ENCODE results near the gene PTPRT. TPM values are rescaled to one million over a fixed set of nuclear protein-coding genes. Genes with fewer than 3 reads are reported as not detected.

The PTPRT gene
- total RNA-seq, 1 experiment from 2014 or later: not detected

DNA sequence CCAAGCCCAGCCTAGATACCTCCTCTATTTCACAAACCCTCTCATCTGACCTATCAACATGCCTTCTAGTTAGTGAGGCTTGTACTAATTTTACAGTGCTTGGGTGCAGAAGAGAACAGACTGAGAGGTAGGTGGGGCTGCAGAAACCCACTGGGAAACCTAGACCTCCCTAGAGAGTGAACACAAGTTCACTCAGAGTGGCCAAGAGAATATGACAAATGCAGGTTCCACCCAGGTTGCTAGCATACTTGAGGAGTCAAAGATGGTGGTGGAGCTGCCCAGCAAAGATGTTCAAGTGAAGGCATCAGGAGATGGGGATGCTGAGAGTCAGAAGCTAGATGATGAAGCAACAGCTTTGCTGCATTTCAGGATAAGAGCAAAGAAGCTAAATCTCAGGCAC lies 337.0 kb downstream of the PTPRT start:
- CTCF ChIA-PET: no interaction called here
- DNase-seq (ENCODE audit: low read depth, low spot score): no peak
- POLR2A ChIA-PET: no interaction called here
- ATAC-seq: no peak
- Histone ChIP-seq H3K4me1 (ENCODE audit: control insufficient read depth, insufficient read depth, low read length) (no peaks in the 10 kb centered on the region), H3K36me3 (ENCODE audit: control insufficient read depth, insufficient read depth, low read length) (no peaks in the 10 kb centered on the region), H3K27me3 (ENCODE audit: control insufficient read depth, insufficient read depth, low read length) (no peaks in the 10 kb centered on the region), H3K9me3 (ENCODE audit: control insufficient read depth, insufficient read depth, low read depth, low read length) (no peaks in the 10 kb centered on the region), H3K27ac (ENCODE audit: low read length) (no peak overlapping the region), H3K4me3 (ENCODE audit: low read depth in 2 of 2, low read length in 2 of 2) (no peak overlapping the region)
- intact Hi-C loops (cut with micrococcal nuclease; ENCODE audit: unreplicated experiment) (no loop called here), in situ Hi-C loops (cut with HindIII; ENCODE audit: low pct_unique_long_range_greater_than_20kb, low sequenced_read_pairs) (no loop called here)
- no TSS peak for BruUV-seq (replicated peaks)
- TF ChIP-seq POLR2AphosphoS5 (IDR thresholded peaks at IDR 0.05; ENCODE audit: low read depth, low read length) (no peak), CTCF (IDR thresholded peaks at IDR 0.05) (no peak), TCF7L2 (IDR thresholded peaks at IDR 0.05; ENCODE audit: low read depth, low read length) (no peak), SIN3A (IDR thresholded peaks at IDR 0.05; ENCODE audit: borderline replicate concordance, insufficient read depth, low read depth, low read length) (no peak), REST (IDR thresholded peaks at IDR 0.05; ENCODE audit: insufficient read depth in 1 of 2, low read depth in 2 of 2, low read length in 1 of 2) (no peak)

DNA sequence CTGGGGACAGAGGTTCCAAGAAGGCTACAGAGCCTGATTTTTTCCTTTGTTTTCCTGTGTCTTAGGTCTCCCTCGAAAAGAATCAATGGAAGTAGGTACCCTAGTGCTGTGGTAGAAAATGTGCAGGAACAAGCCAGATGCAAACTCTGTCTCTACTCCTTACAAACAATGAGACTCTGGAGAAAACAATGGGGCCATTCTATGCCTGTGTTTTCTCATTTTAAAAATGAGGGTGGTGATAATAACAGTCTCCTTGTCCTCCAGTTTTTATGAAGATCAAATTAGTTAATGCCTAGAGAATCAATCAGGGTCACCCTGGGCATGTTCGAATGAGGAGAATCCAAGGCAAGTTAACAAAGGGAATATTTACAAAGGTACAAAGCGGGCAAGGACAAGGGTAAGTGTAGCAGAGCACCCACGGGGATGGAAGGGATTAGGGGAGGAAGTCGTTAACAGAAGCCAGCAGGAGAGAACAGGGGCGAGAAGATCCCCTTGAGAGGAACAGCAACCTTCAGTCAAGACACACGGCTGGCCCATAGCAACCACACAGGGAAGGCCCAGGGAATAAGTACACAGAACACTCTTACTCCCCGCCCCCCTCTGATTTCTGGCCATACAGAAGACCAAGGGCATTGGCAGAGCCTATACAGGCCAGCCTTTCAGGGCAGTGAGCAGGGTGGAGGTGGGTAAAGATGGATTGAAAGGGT lies 342.8 kb downstream of the PTPRT start:
- no peak for TF ChIP-seq SIN3A (IDR thresholded peaks at IDR 0.05; ENCODE audit: borderline replicate concordance, insufficient read depth, low read depth, low read length)
- TF ChIP-seq CTCF (IDR thresholded peaks at IDR 0.05): no peak
- no peak for TF ChIP-seq TCF7L2 (IDR thresholded peaks at IDR 0.05; ENCODE audit: low read depth, low read length)
- no peak for TF ChIP-seq POLR2AphosphoS5 (IDR thresholded peaks at IDR 0.05; ENCODE audit: low read depth, low read length)
- TF ChIP-seq REST (IDR thresholded peaks at IDR 0.05; ENCODE audit: insufficient read depth in 1 of 2, low read depth in 2 of 2, low read length in 1 of 2): no peak
- no TSS peak for BruUV-seq (replicated peaks)
- Histone ChIP-seq H3K4me3 (ENCODE audit: low read depth in 2 of 2, low read length in 2 of 2) (no peak overlapping the region), H3K4me1 (ENCODE audit: control insufficient read depth, insufficient read depth, low read length) (no peaks in the 10 kb centered on the region), H3K27ac (ENCODE audit: low read length) (no peak overlapping the region), H3K27me3 (ENCODE audit: control insufficient read depth, insufficient read depth, low read length) (no peaks in the 10 kb centered on the region), H3K36me3 (ENCODE audit: control insufficient read depth, insufficient read depth, low read length) (no peaks in the 10 kb centered on the region), H3K9me3 (ENCODE audit: control insufficient read depth, insufficient read depth, low read depth, low read length) (no peaks in the 10 kb centered on the region)
- ATAC-seq (no peak), DNase-seq (ENCODE audit: low read depth, low spot score) (no peak)
- in situ Hi-C loops (cut with HindIII; ENCODE audit: low pct_unique_long_range_greater_than_20kb, low sequenced_read_pairs) (no loop called here), intact Hi-C loops (cut with micrococcal nuclease; ENCODE audit: unreplicated experiment) (no loop called here)
- ChIA-PET CTCF (no interaction called here), POLR2A (no interaction called here)

All from Panc1 (cell line).